GM06990 (cell line): ENCODE results near the gene WNK2.

Experiments used
- DNase-seq: peaks from one replicate; pipeline ENCODE4 v3.0.0-alpha.2; 2011; ENCODE audit not compliant: insufficient read length; ENCODE audit errors: extremely low read depth
- H3K27me3 ChIP-seq: replicated peaks from 2 replicates; pipeline ENCODE4 v1.6.0; 2011; ENCODE audit warnings: low read length; ENCODE audit not compliant: control insufficient read depth, insufficient read depth
- H3K36me3 ChIP-seq: 2 replicates; pipeline ENCODE4 v1.5.1; 2011; ENCODE audit warnings: low read length; ENCODE audit not compliant: control insufficient read depth, insufficient read depth
- H3K4me3 ChIP-seq: replicated peaks from 2 replicates; pipeline ENCODE4 v1.5.1; 2011; ENCODE audit warnings: low read depth, mild to moderate bottlenecking, control low read depth, low read length
- CTCF ChIP-seq: IDR thresholded peaks from 2 replicates; pipeline ENCODE4 v1.5.1; 2011; ENCODE audit warnings: low read length, control low read depth, mild to moderate bottlenecking, inconsistent platforms; ENCODE audit not compliant: insufficient read depth, poor library complexity, severe bottlenecking

Gene WNK2

GRCh38 chr9:93218671-93219420 lies 34.9 kb downstream of the WNK2 start:
- no peak for DNase-seq
- no peak for TF ChIP-seq CTCF
- Histone ChIP-seq H3K4me3 (no peak overlapping the region), H3K27me3 (peaks cover 3% of the 10 kb centered on the region; the same call in 1 of the 2 replicates), H3K36me3 (no peaks in the 10 kb centered on the region)

GRCh38 chr9:93219692-93220091 lies 35.8 kb downstream of the WNK2 start:
- DNase-seq = no peak
- Histone ChIP-seq H3K4me3 (no peak overlapping the region), H3K36me3 (no peaks in the 10 kb centered on the region), H3K27me3 (peaks cover 3% of the 10 kb centered on the region; the same call in 1 of the 2 replicates)
- no peak for TF ChIP-seq CTCF

GRCh38 chr9:93220627-93221026 lies 36.7 kb downstream of the WNK2 start:
- no peak for TF ChIP-seq CTCF
- no peak for DNase-seq
- no peaks in the 10 kb centered on the region for H3K36me3 ChIP-seq
- H3K4me3 ChIP-seq = no peak overlapping the region
- H3K27me3 ChIP-seq = peaks cover 3% of the 10 kb centered on the region; the same call in 1 of the 2 replicates

- no peak for TF ChIP-seq CTCF
- no peak for DNase-seq
- H3K36me3 ChIP-seq = no peaks in the 10 kb centered on the region
- H3K27me3 ChIP-seq = peaks cover 3% of the 10 kb centered on the region; the same call in 1 of the 2 replicates
- no peak overlapping the region for H3K4me3 ChIP-seq
Measured at GRCh38 chr9:93221044-93221443, 37.1 kb downstream of the WNK2 start.

- Histone ChIP-seq H3K36me3 (no peaks in the 10 kb centered on the region), H3K4me3 (no peak overlapping the region), H3K27me3 (peaks cover 3% of the 10 kb centered on the region; the same call in 1 of the 2 replicates)
- no peak for TF ChIP-seq CTCF
- no peak for DNase-seq
Measured at GRCh38 chr9:93222890-93223259, 38.9 kb downstream of the WNK2 start.
